HG03432 (cell line): ENCODE measurements around the gene HMX2.

Experiments
- ATAC-seq: cut with Tn5 transposase; IDR thresholded peaks from one replicate; pipeline ENCODE4 v1.9.1; 2021; ENCODE audit warnings: mild to moderate bottlenecking, moderate library complexity; ENCODE audit not compliant: unreplicated experiment

HMX2 gene

GRCh38 chr10:123147635-123148413, at the start of gene HMX2:
HMX2 (plus strand) TSS chr10:123148136; CDS start chr10:123148379, 243 bp downstream.
- peak; percentile 46 for ATAC-seq

- no peak for ATAC-seq
These were observed 47.7 kb upstream of the HMX2 start for GRCh38 chr10:123100030-123100762.

GRCh38 chr10:123101872-123102271, 46.1 kb upstream of the HMX2 start:
- ATAC-seq = no peak

- no peak for ATAC-seq
These were observed 45.3 kb upstream of the HMX2 start for GRCh38 chr10:123102673-123103072.

GRCh38 chr10:123103944-123104343, 44.0 kb upstream of the HMX2 start:
- ATAC-seq = no peak

- no peak for ATAC-seq
These were observed 38.5 kb upstream of the HMX2 start for GRCh38 chr10:123109466-123109865.

GRCh38 chr10:123117644-123118417, 30.1 kb upstream of the HMX2 start:
- ATAC-seq = no peak

GRCh38 chr10:123119081-123119480, 28.9 kb upstream of the HMX2 start:
- no peak for ATAC-seq

GRCh38 chr10:123126246-123126645, 21.7 kb upstream of the HMX2 start:
- no peak for ATAC-seq

GRCh38 chr10:123129618-123130271, 18.2 kb upstream of the HMX2 start:
- ATAC-seq = no peak

GRCh38 chr10:123132576-123133477, 15.1 kb upstream of the HMX2 start:
- ATAC-seq = peak; percentile 47

GRCh38 chr10:123133541-123134342, 14.2 kb upstream of the HMX2 start:
- no peak for ATAC-seq

- no peak for ATAC-seq
These were observed 13.5 kb upstream of the HMX2 start for GRCh38 chr10:123134343-123134914.

GRCh38 chr10:123134915-123135414, 13.0 kb upstream of the HMX2 start:
- peak; percentile 2 for ATAC-seq

- ATAC-seq = peak; percentile 46
These were observed 12.4 kb upstream of the HMX2 start, which contains the start of gene HMX3 for GRCh38 chr10:123135415-123136141. HMX3 (plus strand) TSS chr10:123135970; CDS start chr10:123136051, 81 bp downstream.

- ATAC-seq = no peak
These were observed 11.6 kb upstream of the HMX2 start for GRCh38 chr10:123136221-123136805.
